DLD1 (cell line): ENCODE data around the gene ETNK1.
"Not testable (repeated sequence)": the region's sequence is repeated elsewhere in the genome, so short reads cannot be mapped to it uniquely, and the experiment has no call there.

Source experiments
- in situ Hi-C: cut with HindIII; loops from 2 replicates; pipeline ENCODE4 v1.10.0; 2017; ENCODE audit warnings: low sequenced_read_pairs

Gene ETNK1

GRCh38 chr12:22684140-22685118 lies 59.5 kb downstream of the ETNK1 start:
- in situ Hi-C loops = no loop called here

- in situ Hi-C loops = no loop called here
Measured at GRCh38 chr12:22686193-22686592, 61.2 kb downstream of the ETNK1 start.

- in situ Hi-C loops = no loop called here
Measured at GRCh38 chr12:22687361-22688076, 62.5 kb downstream of the ETNK1 start.

- in situ Hi-C loops = no loop called here
Measured at GRCh38 chr12:22689876-22690275, 64.9 kb downstream of the ETNK1 start.

GRCh38 chr12:22691319-22691718 lies 66.3 kb downstream of the ETNK1 start:
- in situ Hi-C loops = no loop called here

- in situ Hi-C loops = not testable (repeated sequence)
Measured at GRCh38 chr12:22692467-22692866, 67.5 kb downstream of the ETNK1 start.

GRCh38 chr12:22692964-22693555 lies 68.1 kb downstream of the ETNK1 start:
- in situ Hi-C loops = no loop called here

GRCh38 chr12:22698576-22698975 lies 73.6 kb downstream of the ETNK1 start:
- in situ Hi-C loops = no loop called here

GRCh38 chr12:22699705-22700104 lies 74.7 kb downstream of the ETNK1 start:
- in situ Hi-C loops = not testable (repeated sequence)

GRCh38 chr12:22700106-22700505 lies 75.1 kb downstream of the ETNK1 start:
- in situ Hi-C loops = no loop called here

GRCh38 chr12:22701216-22701809 lies 76.3 kb downstream of the ETNK1 start:
- in situ Hi-C loops = not testable (repeated sequence)

- in situ Hi-C loops = no loop called here
Measured at GRCh38 chr12:22702690-22703089, 77.7 kb downstream of the ETNK1 start.

GRCh38 chr12:22709292-22709691 lies 84.3 kb downstream of the ETNK1 start:
- in situ Hi-C loops = no loop called here

- in situ Hi-C loops = no loop called here
Measured at GRCh38 chr12:22712083-22712482, 87.1 kb downstream of the ETNK1 start.

GRCh38 chr12:22715254-22715653 lies 90.3 kb downstream of the ETNK1 start:
- in situ Hi-C loops = no loop called here

- in situ Hi-C loops = no loop called here
Measured at GRCh38 chr12:22719745-22720144, 94.8 kb downstream of the ETNK1 start.

- in situ Hi-C loops = no loop called here
Measured at GRCh38 chr12:22722081-22722480, 97.1 kb downstream of the ETNK1 start.

GRCh38 chr12:22722779-22723178 lies 97.8 kb downstream of the ETNK1 start:
- in situ Hi-C loops = no loop called here

GRCh38 chr12:22728987-22729386 lies 104.0 kb downstream of the ETNK1 start:
- in situ Hi-C loops = no loop called here

GRCh38 chr12:22729431-22729956 lies 104.5 kb downstream of the ETNK1 start:
- in situ Hi-C loops = no loop called here

GRCh38 chr12:22729957-22730443 lies 105.0 kb downstream of the ETNK1 start:
- in situ Hi-C loops = no loop called here
